ENCODE results near the gene PTPN18.

Gene PTPN18

GRCh38 chr2:130378206-130378897, 22.5 kb downstream of the PTPN18 start:
- no peak for TF ChIP-seq CTCF (conservative IDR thresholded peaks at IDR 0.05)
- H3K27ac ChIP-seq = no peak overlapping the region

GRCh38 chr2:130378898-130379214, 23.0 kb downstream of the PTPN18 start:
- TF ChIP-seq CTCF (conservative IDR thresholded peaks at IDR 0.05) = no peak
- H3K27ac ChIP-seq = no peak overlapping the region

GRCh38 chr2:130380096-130380934, 24.5 kb downstream of the PTPN18 start:
- no peak for TF ChIP-seq CTCF (conservative IDR thresholded peaks at IDR 0.05)
- H3K27ac ChIP-seq = no peak overlapping the region

- TF ChIP-seq CTCF (conservative IDR thresholded peaks at IDR 0.05) = no peak
- no peak overlapping the region for H3K27ac ChIP-seq
These were observed 25.3 kb downstream of the PTPN18 start for GRCh38 chr2:130381145-130381544.

- no peak overlapping the region for H3K27ac ChIP-seq
- no peak for TF ChIP-seq CTCF (conservative IDR thresholded peaks at IDR 0.05)
These were observed 25.8 kb downstream of the PTPN18 start for GRCh38 chr2:130381619-130382018.

- H3K27ac ChIP-seq = no peak overlapping the region
These were observed 26.6 kb downstream of the PTPN18 start for GRCh38 chr2:130382313-130382917.

More at GRCh38 chr2:130382313-130382917, 26.6 kb downstream of the PTPN18 start:
- TF ChIP-seq CTCF (conservative IDR thresholded peaks at IDR 0.05) = no peak

All from VCaP (cell line).